Activated T-helper 17 cell treated with anti-CD3 and anti-CD28 coated beads, Interleukin-2, amount 50 U/mL, for 72 hours (primary cell): ENCODE data around the gene CPPED1. TPM values are rescaled to one million over a fixed set of nuclear protein-coding genes. Genes with fewer than 3 reads are reported as not detected.
A peak's percentile ranks its signal among the peaks of the same experiment; 100 is the strongest.

Source experiments
- ATAC-seq: fragments of 150-1000 bp; cut with Tn5 transposase; replicated peaks from 2 replicates; pipeline ENCODE4 v1.10.0; 2021; ENCODE audit warnings: mild to moderate bottlenecking, moderate library complexity
- H3K27ac Mint-ChIP-seq: one replicate; pipeline ENCODE4 v1.8.0; 2022; ENCODE audit warnings: mixed read lengths
- H3K27me3 Mint-ChIP-seq: one replicate; pipeline ENCODE4 v1.8.0; 2022; ENCODE audit warnings: mixed read lengths
- H3K36me3 Mint-ChIP-seq: one replicate; pipeline ENCODE4 v1.8.0; 2022; ENCODE audit warnings: low read depth, mild to moderate bottlenecking, mixed read lengths
- H3K4me1 Mint-ChIP-seq: one replicate; pipeline ENCODE4 v1.8.0; 2022; ENCODE audit warnings: mixed read lengths
- H3K4me3 Mint-ChIP-seq: one replicate; pipeline ENCODE4 v1.8.0; 2022; ENCODE audit warnings: mild to moderate bottlenecking, mixed read lengths
- H3K9me3 Mint-ChIP-seq: one replicate; pipeline ENCODE4 v1.8.0; 2022; ENCODE audit warnings: mixed read lengths
- total RNA-seq, 2 donors: library from RNA; stranded (reverse); gene quantifications; one replicate each; pipeline ENCODE4 v1.2.3, GENCODE V29; 2022

The CPPED1 gene
- total RNA-seq, 2 donors from 2014 or later: 27.5 to 44.5 TPM

DNA sequence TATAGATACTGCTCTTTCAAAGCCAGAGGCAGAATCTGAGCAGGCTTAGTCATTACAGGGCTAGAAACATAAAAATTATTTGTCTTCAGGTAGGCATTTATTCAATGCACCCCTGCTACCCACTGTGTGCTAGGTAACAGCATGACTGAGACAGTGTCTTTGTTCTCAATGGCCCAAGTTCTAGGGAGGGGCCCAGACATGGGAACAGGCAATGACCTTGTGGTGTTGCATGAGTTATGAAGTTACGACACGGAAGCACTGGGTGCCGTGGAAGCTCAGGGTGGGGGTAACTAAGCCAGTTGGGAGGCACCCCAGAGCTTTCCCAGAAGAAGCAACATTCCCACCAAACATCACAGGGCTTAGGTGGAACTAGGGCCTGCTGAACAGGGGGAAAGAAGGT, 87.0 kb downstream of the CPPED1 start:
- no peak for ATAC-seq
- Mint-ChIP-seq H3K4me1 (no peaks in the 10 kb centered on the region), H3K27ac (no peak overlapping the region), H3K36me3 (peaks cover 6% of the 10 kb centered on the region), H3K4me3 (no peak overlapping the region), H3K9me3 (peaks cover 4% of the 10 kb centered on the region), H3K27me3 (no peaks in the 10 kb centered on the region)

DNA sequence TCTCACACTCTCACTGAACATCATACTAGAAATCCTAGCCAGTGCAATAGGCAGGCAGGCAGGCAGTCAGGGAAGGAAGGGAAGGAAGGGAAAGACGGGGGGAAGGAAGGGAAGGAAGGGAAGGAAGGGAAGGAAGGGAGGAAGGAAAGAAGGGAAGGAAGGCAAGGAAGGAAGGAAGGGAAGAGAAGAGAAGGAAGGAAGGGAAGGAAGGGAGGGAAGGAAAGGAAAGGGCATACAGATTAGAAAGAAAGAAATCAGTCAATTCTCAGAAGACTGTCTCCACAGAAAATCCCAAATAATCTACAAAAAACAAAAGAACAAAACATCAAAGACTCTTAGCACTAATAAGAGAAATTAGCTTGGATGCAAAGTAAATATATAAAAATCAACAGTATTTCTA, 93.9 kb downstream of the CPPED1 start:
- H3K27me3 Mint-ChIP-seq: no peaks in the 10 kb centered on the region
- H3K27ac Mint-ChIP-seq: no peak overlapping the region
- peaks cover 3% of the 10 kb centered on the region for H3K36me3 Mint-ChIP-seq
- no peaks in the 10 kb centered on the region for H3K4me1 Mint-ChIP-seq
- peaks cover 1% of the 10 kb centered on the region for H3K9me3 Mint-ChIP-seq
- ATAC-seq: no peak
- no peak overlapping the region for H3K4me3 Mint-ChIP-seq

DNA sequence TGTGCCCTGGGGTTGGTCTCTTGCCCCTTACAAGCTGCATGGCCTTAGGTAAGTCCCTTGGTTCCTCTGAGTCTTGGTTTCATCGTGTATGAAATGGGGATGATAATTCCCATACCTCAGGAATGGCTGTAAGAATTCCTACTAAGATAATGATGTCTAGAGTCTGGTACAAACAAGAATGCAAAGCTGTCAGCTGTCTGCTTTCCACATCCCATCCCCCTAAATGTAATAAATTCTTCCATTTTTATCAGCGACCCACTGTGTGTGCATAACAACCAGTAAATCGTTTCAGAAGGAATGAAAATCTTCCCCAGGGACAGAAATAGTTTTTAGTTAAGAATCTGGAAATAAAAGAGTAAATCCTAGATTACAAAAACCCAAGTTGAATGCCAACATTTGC, 95.4 kb downstream of the CPPED1 start:
- H3K9me3 Mint-ChIP-seq: no peaks in the 10 kb centered on the region
- H3K36me3 Mint-ChIP-seq: peaks cover 10% of the 10 kb centered on the region
- H3K4me3 Mint-ChIP-seq: no peak overlapping the region
- ATAC-seq: no peak
- no peaks in the 10 kb centered on the region for H3K4me1 Mint-ChIP-seq
- no peak overlapping the region for H3K27ac Mint-ChIP-seq
- H3K27me3 Mint-ChIP-seq: no peaks in the 10 kb centered on the region

DNA sequence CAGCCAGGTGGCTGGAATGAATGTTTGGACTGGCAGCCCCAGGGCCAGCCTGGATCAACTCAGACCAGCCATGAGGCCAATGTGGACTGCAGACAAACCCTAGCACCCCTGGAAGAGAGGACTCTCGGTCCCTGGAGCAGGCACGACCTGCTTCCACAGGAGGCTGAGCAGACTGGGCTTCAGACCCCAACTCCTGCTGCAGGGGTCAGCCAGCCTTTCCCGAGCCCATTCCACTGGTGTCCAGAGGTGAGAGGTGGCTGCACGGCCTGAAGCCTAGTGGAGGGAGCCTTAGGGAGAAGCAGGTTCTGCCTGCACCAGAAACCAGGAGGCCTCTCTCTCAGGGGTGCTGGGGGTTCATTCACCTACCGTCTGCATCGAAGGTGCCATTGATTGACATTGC, 97.1 kb downstream of the CPPED1 start:
- H3K4me3 Mint-ChIP-seq: no peak overlapping the region
- no peak for ATAC-seq
- no peak overlapping the region for H3K27ac Mint-ChIP-seq
- no peaks in the 10 kb centered on the region for H3K9me3 Mint-ChIP-seq
- H3K36me3 Mint-ChIP-seq: peaks cover 10% of the 10 kb centered on the region
- H3K4me1 Mint-ChIP-seq: no peaks in the 10 kb centered on the region
- H3K27me3 Mint-ChIP-seq: no peaks in the 10 kb centered on the region

DNA sequence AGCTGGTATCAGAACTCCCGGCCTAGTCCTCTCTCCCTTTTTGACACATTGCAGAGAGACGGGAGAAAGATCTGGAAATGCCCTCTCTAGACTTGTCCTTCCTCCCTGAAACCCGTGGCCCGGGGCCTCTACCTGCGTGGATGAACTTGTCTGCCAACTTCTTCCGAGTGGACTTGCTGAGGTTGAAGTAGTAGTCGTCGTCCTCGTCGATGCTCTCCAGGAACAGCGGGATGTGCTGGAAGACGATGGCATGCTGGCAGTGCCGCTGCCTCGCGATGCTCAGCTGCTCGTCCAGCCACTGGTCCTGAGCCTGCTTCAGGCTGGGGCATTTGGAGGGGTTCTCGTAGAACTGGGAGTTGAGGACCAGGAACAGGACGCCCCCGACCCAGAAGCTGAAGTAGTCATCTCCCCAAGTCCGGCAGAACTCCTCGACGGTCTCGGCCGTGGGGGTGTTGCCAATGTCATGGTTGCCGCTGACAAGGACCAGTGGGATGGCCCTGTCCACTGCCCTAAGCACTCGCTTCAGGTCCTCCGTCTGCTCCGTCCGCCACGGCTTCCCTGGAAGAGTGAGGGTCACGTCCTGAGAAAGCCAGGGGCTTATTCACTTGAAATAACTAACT, 99.1 kb downstream of the CPPED1 start:
- no peak overlapping the region for H3K4me3 Mint-ChIP-seq
- ATAC-seq: no peak
- no peak overlapping the region for H3K27ac Mint-ChIP-seq
- H3K9me3 Mint-ChIP-seq: no peaks in the 10 kb centered on the region
- H3K27me3 Mint-ChIP-seq: no peaks in the 10 kb centered on the region
- H3K4me1 Mint-ChIP-seq: peaks cover 5% of the 10 kb centered on the region
- peaks cover 21% of the 10 kb centered on the region for H3K36me3 Mint-ChIP-seq

DNA sequence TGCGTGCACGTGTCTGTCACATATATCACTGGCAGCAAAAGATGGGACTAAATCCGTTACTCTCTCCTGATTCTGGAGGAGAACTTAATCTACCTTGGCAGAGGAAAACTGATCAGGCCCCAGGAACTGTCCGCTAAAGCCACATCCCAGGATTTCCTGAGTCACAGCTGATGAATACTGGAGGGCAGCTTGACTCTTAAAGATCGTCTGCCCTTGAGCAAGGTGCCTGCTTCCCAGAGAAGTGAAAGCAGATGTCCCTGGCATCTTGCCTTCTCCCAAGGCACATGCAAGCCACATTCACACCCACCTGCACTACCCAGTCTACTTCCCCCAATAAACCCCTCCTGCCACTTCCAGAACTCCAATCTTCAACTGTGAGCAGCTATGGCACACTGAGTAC, 99.8 kb downstream of the CPPED1 start:
- no peak overlapping the region for H3K27ac Mint-ChIP-seq
- no peak overlapping the region for H3K4me3 Mint-ChIP-seq
- no peaks in the 10 kb centered on the region for H3K9me3 Mint-ChIP-seq
- no peaks in the 10 kb centered on the region for H3K27me3 Mint-ChIP-seq
- peaks cover 25% of the 10 kb centered on the region for H3K36me3 Mint-ChIP-seq
- ATAC-seq: no peak
- H3K4me1 Mint-ChIP-seq: peaks cover 10% of the 10 kb centered on the region

DNA sequence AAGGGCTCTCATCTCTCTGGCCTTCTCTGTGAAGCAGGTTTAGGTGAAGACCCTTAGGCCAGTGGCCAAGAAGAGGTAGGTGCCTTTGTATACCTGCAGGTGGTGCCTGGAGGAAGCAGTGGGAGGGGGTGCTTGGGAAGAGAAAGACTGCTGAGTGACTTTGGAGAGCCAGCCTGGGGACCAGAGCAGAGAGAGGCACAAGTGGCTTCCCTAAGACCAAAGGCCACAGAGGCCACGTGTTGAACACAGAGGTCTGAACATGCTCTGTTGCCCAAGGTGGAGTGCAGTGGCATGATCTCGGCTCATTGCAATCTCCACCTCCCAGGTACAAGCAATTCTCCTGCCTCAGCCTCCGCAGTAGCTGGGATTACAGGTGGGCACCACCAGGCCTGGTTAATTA, 103.5 kb downstream of the CPPED1 start:
- H3K9me3 Mint-ChIP-seq: no peaks in the 10 kb centered on the region
- peak overlapping the region; percentile 64 for H3K27ac Mint-ChIP-seq
- H3K4me1 Mint-ChIP-seq: peaks cover 16% of the 10 kb centered on the region
- ATAC-seq: no peak
- peaks cover 31% of the 10 kb centered on the region for H3K36me3 Mint-ChIP-seq
- H3K27me3 Mint-ChIP-seq: no peaks in the 10 kb centered on the region
- H3K4me3 Mint-ChIP-seq: no peak overlapping the region

DNA sequence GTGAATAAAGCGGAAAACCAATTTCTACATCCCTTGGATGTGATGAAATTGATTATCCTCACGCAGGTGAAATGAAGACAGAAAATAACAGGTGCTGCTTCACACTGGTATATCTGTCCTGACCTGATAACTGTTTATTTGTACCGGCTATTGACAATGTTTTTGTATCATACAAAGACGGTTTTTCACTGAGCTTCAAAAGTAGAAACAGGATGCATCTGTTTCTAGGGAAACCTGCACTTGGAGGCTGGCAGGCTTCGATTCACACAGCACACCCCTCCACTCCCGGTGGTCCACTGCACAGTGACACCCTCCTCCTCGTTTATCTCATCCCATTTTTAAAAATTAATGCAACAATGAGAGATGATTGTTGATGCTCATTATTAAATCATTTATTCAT, 104.5 kb downstream of the CPPED1 start:
- no peaks in the 10 kb centered on the region for H3K9me3 Mint-ChIP-seq
- H3K4me3 Mint-ChIP-seq: peak overlapping the region; percentile 38
- peak overlapping the region; percentile 64 for H3K27ac Mint-ChIP-seq
- peaks cover 16% of the 10 kb centered on the region for H3K4me1 Mint-ChIP-seq
- H3K36me3 Mint-ChIP-seq: peaks cover 22% of the 10 kb centered on the region
- no peak for ATAC-seq
- H3K27me3 Mint-ChIP-seq: no peaks in the 10 kb centered on the region

DNA sequence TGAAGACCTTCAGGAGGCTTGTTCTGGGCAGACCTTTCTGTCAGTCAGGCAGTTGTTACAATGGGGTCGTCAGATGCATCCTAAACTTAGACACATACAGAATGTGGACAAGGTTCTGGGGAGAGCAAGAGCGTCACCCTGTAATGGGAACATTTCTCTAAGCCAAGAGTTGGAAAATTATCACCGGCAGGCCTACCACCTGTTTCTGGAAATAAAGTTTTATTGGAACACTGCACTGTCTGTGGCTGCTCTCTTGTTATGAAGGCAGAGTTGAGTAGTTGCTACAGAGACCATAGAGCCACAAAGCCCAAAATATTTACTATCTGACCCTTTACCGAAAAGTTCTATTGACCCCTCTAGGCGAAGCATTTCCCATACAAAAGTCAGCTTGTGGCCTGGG, 106.2 kb downstream of the CPPED1 start:
- no peak for ATAC-seq
- Mint-ChIP-seq H3K9me3 (no peaks in the 10 kb centered on the region), H3K36me3 (peaks cover 21% of the 10 kb centered on the region), H3K27ac (no peak overlapping the region), H3K4me3 (no peak overlapping the region), H3K4me1 (peaks cover 16% of the 10 kb centered on the region), H3K27me3 (no peaks in the 10 kb centered on the region)

DNA sequence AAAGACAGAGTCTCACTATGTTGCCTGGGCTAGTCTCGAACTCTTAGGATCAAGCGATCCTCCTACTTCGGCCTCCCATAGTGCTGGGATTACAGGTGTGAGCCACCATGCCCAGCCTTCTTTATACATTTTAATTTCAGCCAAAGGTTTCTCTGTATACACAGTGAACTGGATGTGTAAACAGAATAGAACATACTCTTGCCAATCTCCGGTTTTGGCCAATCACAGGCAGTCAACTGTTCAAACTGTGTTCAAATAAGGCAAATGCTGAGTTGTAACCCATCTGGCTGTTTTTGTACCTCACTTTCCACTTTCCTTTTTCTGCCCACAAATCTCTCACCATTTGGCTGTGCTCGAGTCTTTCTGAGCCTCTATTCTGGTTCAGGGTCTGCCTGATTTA, 108.2 kb downstream of the CPPED1 start:
- peaks cover 16% of the 10 kb centered on the region for H3K4me1 Mint-ChIP-seq
- peaks cover 16% of the 10 kb centered on the region for H3K36me3 Mint-ChIP-seq
- no peaks in the 10 kb centered on the region for H3K9me3 Mint-ChIP-seq
- H3K27me3 Mint-ChIP-seq: no peaks in the 10 kb centered on the region
- ATAC-seq: no peak
- H3K27ac Mint-ChIP-seq: no peak overlapping the region
- H3K4me3 Mint-ChIP-seq: no peak overlapping the region

DNA sequence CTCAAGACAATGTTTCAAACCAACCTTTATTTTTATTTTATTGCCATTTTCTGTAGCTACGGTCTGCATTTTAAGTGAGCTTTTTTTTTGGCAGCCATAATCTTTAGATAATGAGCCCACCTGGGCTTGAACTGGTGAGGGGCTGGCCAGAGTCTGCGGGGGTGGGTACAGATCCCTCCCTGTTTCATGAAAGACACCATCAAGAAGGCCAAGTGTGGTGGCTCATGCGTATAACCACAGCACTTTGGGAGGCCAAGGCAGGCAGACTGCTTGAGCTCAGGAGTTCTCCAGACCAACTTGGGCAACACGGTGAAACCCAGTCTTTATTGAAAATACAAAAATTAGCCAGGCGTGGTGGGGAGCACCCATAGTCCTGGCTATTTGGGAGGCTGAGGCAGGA, 113.7 kb downstream of the CPPED1 start:
- Mint-ChIP-seq H3K9me3 (no peaks in the 10 kb centered on the region), H3K4me1 (no peaks in the 10 kb centered on the region), H3K27me3 (no peaks in the 10 kb centered on the region), H3K4me3 (no peak overlapping the region), H3K36me3 (no peaks in the 10 kb centered on the region), H3K27ac (no peak overlapping the region)
- no peak for ATAC-seq

DNA sequence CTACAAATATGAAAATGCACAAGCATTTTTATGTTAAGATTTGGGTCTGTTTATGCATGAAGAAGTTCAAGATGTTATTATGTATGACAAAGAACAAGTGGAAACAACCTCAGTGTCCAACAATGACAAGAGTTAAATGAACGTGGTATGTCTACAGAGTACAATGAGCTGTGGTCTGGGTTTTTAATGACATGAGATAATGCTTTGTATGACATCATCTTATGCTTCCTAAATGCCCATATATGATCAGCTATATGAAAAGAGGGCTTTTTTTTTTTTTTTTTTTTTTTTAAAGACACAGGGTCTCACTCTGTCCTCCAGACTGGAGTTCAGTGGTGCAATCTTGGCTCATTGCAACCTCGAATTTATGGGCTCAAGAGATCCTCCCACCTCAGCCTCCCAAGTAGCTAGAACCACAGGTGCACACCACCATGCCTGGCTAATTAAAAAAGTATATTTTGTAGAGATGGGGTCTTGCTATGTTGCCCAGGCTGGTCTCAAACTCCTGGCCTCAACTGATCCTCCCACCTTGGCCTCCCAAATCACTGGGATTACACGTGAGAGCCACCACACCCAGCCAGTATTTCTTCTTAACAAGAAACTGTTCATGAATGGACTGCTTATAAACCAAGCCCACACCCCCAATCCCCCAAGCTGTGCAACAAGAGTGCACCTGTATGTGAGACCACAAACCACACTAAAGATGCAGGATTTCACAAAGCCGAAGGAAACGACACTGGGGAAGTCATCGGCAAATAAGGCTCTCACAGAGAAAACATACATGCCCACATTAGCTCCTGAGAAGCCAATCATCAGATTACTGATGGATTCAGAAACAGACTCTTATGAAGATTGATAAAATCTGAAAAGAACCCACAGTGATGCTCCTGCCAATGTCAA, 114.5 kb downstream of the CPPED1 start:
- Mint-ChIP-seq H3K36me3 (no peaks in the 10 kb centered on the region), H3K27me3 (no peaks in the 10 kb centered on the region), H3K9me3 (no peaks in the 10 kb centered on the region), H3K4me1 (no peaks in the 10 kb centered on the region), H3K27ac (no peak overlapping the region), H3K4me3 (no peak overlapping the region)
- no peak for ATAC-seq

DNA sequence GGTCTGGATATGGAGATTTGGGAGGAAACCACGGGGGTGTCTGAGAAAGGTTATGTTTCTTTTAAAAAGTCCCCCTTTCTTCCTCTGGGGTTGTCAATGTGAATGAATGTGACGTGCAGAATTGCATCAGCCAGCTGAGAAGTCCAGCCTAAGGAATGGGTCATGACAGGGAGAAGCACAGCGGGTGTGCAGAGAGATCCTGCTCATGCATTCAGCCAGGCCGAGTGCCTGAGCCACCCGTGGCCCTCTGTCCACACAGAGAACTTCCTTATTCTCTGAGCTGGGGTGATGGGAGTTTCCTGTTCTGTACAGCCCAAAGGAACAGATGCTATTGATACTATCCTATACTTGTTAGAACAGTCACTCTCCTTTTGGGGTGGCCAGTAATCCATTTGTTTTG, 117.9 kb downstream of the CPPED1 start:
- H3K4me1 Mint-ChIP-seq: no peaks in the 10 kb centered on the region
- no peak overlapping the region for H3K4me3 Mint-ChIP-seq
- H3K27ac Mint-ChIP-seq: no peak overlapping the region
- H3K9me3 Mint-ChIP-seq: no peaks in the 10 kb centered on the region
- no peak for ATAC-seq
- H3K27me3 Mint-ChIP-seq: no peaks in the 10 kb centered on the region
- H3K36me3 Mint-ChIP-seq: peaks cover 8% of the 10 kb centered on the region

DNA sequence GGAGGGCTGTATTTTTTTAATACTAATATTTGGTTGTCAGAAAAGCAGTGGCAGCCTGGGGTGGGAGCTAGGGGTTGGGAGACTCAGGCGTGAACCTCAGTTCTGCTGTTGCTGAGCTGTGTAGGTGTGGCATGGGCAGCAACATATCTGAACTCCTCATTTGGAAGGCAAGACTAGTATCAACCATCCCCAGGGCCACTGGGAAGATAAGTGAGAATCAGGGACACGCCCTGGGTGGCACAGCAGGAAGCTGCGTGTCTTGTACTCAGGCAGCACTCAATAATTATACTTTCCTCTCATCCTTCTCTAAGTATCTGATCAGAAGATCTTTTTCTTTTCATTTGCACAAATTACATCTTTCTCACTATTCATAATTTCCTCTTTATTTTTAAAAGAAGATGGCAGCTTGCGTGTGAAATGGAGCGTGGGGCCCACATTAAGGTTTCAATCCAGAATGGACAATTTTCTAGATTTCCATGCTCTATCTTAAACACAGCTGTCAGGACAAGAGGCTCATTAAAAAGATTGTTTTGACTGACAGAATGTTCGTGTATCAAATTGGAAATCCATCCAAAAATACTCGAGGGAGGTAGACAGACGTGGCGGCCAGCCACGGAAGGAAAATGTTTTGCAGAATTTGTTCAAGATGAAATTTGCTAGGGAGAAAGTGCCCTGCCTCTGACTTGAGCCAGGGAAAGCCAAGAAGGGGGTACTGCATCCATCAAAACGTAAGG, 121.1 kb downstream of the CPPED1 start:
- H3K27ac Mint-ChIP-seq: peak overlapping the region; percentile 1
- H3K4me3 Mint-ChIP-seq: no peak overlapping the region
- no peaks in the 10 kb centered on the region for H3K27me3 Mint-ChIP-seq
- peaks cover 4% of the 10 kb centered on the region for H3K4me1 Mint-ChIP-seq
- ATAC-seq: no peak
- H3K9me3 Mint-ChIP-seq: no peaks in the 10 kb centered on the region
- peaks cover 8% of the 10 kb centered on the region for H3K36me3 Mint-ChIP-seq

DNA sequence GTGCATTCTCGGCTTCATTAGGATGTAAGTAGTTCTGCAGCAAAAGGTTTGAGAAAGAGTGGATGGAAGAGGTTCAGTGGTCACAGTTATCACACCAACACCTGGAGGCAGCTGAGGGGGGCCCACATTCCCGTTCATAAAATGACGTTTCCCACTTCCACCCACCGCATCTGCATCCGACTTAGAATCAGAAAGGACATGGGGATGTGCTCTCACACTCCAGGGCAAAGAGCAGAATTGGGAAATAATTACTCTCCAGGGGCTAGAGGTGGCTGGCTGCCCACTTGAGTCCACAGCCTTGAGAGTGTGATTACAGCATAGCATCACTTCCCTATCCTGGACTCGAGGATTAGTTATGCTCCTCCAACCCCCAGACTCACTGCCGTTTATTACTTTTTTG, 122.0 kb downstream of the CPPED1 start:
- Mint-ChIP-seq H3K4me1 (peaks cover 11% of the 10 kb centered on the region), H3K4me3 (no peak overlapping the region), H3K27me3 (no peaks in the 10 kb centered on the region), H3K9me3 (no peaks in the 10 kb centered on the region), H3K36me3 (peaks cover 8% of the 10 kb centered on the region), H3K27ac (no peak overlapping the region)
- ATAC-seq: no peak
